ENCODE results near the gene RPS6KA5. TPM values are rescaled to one million over a fixed set of nuclear protein-coding genes. Genes with fewer than 3 reads are reported as not detected.

Gene RPS6KA5
- total RNA-seq, 1 experiment from 2014 or later = 3.8 TPM

DNA sequence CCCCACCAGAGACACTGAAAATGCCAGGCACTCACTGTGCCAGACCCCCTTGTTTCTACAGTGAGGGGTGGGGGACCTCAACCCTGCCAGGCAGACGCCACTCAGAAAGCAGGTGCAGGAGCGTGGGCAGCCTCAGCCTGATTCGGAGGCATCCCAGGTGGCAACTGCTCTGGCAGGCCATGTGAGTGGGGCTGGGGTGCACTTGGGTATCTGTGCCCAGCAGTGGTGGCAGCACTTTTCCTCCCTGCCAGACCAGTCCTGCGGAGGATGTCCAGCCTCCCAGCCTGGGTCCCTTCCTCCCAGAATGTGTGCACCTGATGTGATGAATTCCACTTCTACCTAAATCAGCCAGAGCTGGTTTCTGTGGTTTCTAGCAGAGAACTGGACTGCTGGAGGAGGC is 230.8 kb downstream of the RPS6KA5 start:
- Mint-ChIP-seq H3K4me3 (no peak overlapping the region), H3K27me3 (ENCODE audit: low read depth) (peaks cover 72% of the 10 kb centered on the region), H3K27ac (no peak overlapping the region), H3K36me3 (ENCODE audit: insufficient read depth in 1 of 3, low read depth in 3 of 3) (peaks cover 0 to 4% (median 4%) of the 10 kb centered on the region in 3 experiments; a peak in 3 of 7 replicates), H3K9me3 (peaks cover 6 to 19% of the 10 kb centered on the region in 2 experiments), H3K4me1 (peaks cover 2 to 7% of the 10 kb centered on the region in 2 experiments; a peak in 2 of 4 replicates)
- no peaks in the 10 kb centered on the region; the same call in 1 of the 2 replicates for H3K27me3 ChIP-seq (ENCODE audit: insufficient read depth, low read length)
- H3K23ac ChIP-seq (ENCODE audit: insufficient read length, low read depth, low read length) = no peak overlapping the region
- no peak overlapping the region for H4K91ac ChIP-seq (ENCODE audit: insufficient read length, low read depth, low read length)
- H3K27ac ChIP-seq (ENCODE audit: insufficient read length, low read depth, low read length) = no peak overlapping the region
- H3K14ac ChIP-seq (ENCODE audit: insufficient read depth, low read length) = no peak overlapping the region
- H2BK20ac ChIP-seq (ENCODE audit: low read depth, low read length, poor library complexity, severe bottlenecking) = no peak overlapping the region
- H4K20me1 ChIP-seq (ENCODE audit: control insufficient read depth, insufficient read depth, insufficient read length) = no peaks in the 10 kb centered on the region
- H2BK12ac ChIP-seq (ENCODE audit: insufficient read length, low read depth, low read length) = no peak overlapping the region
- no peak overlapping the region for H4K8ac ChIP-seq (replicated peaks; ENCODE audit: insufficient read length, low read depth, low read length)
- H2AFZ ChIP-seq (ENCODE audit: low read length) = no peak overlapping the region
- H3K79me2 ChIP-seq (ENCODE audit: insufficient read depth, low read length) = no peaks in the 10 kb centered on the region
- H2AK5ac ChIP-seq (ENCODE audit: insufficient read length, low read length) = no peak overlapping the region
- H2BK15ac ChIP-seq (ENCODE audit: low read depth, low read length) = no peak overlapping the region
- H2BK120ac ChIP-seq (ENCODE audit: low read depth, low read length, poor library complexity, severe bottlenecking) = no peak overlapping the region
- no peak overlapping the region for H2BK5ac ChIP-seq (ENCODE audit: insufficient read length, low read length)
- H3K9ac ChIP-seq (ENCODE audit: extremely low read depth, insufficient read length, low read length) = no peak overlapping the region
- H3K9me3 ChIP-seq (ENCODE audit: control insufficient read depth, low read depth, low read length) = no peaks in the 10 kb centered on the region
- TF ChIP-seq, protein P1, sequence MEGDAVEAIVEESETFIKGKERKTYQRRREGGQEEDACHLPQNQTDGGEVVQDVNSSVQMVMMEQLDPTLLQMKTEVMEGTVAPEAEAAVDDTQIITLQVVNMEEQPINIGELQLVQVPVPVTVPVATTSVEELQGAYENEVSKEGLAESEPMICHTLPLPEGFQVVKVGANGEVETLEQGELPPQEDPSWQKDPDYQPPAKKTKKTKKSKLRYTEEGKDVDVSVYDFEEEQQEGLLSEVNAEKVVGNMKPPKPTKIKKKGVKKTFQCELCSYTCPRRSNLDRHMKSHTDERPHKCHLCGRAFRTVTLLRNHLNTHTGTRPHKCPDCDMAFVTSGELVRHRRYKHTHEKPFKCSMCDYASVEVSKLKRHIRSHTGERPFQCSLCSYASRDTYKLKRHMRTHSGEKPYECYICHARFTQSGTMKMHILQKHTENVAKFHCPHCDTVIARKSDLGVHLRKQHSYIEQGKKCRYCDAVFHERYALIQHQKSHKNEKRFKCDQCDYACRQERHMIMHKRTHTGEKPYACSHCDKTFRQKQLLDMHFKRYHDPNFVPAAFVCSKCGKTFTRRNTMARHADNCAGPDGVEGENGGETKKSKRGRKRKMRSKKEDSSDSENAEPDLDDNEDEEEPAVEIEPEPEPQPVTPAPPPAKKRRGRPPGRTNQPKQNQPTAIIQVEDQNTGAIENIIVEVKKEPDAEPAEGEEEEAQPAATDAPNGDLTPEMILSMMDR (conservative IDR thresholded peaks at IDR 0.05) = no peak
- H3T11ph ChIP-seq (ENCODE audit: low read length) = no peak overlapping the region
- WGBS (ENCODE audit: extremely low coverage, insufficient read length, low lambda C conversion rate) = no CpG with 5 or more reads among the region's 4 CpGs
- no peak overlapping the region for H3K4ac ChIP-seq (ENCODE audit: low read depth, low read length)
- no peak overlapping the region for H4K5ac ChIP-seq (ENCODE audit: insufficient read length, low read depth, low read length)
- H3K23me2 ChIP-seq (ENCODE audit: insufficient read length, low read depth, low read length, poor library complexity, severe bottlenecking) = peaks cover 4% of the 10 kb centered on the region
- H3K18ac ChIP-seq (ENCODE audit: insufficient read length, low read depth, low read length) = no peak overlapping the region
- no peak overlapping the region for H3K56ac ChIP-seq (ENCODE audit: insufficient read length, low read depth, low read length)
- H3K79me1 ChIP-seq (ENCODE audit: insufficient read depth, low read depth, low read length, poor library complexity, severe bottlenecking) = no peaks in the 10 kb centered on the region
- H3K4me1 ChIP-seq (ENCODE audit: insufficient read depth, low read length) = no peaks in the 10 kb centered on the region; the same call in 1 of the 2 replicates
- no peak for DNase-seq
- no peak overlapping the region for H3K4me2 ChIP-seq (ENCODE audit: insufficient read depth, insufficient read length, low read length)
